ENCODE measurements around the gene NAT14.

NAT14 gene

DNA sequence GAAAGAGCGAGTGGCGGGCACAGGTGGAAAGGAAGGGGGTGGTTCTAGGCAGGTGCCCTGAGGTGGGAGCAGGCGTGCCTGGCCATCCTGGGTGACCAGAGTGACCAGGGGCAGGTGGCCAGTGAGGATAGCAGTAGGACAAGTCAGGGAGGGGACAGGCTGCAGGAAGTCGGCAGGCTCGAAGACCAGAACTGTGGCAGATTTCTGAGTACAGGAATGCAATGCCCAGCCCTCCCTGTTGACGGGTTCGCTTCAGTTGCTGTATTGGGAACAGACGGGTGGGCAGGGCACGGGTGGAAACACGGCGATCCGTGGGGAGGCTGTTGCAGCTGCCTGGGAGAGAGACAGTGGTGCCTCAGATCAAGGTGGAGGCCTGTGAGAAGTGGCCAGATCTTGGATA, 6.6 kb upstream of the NAT14 start:
- TF ChIP-seq, protein P1, sequence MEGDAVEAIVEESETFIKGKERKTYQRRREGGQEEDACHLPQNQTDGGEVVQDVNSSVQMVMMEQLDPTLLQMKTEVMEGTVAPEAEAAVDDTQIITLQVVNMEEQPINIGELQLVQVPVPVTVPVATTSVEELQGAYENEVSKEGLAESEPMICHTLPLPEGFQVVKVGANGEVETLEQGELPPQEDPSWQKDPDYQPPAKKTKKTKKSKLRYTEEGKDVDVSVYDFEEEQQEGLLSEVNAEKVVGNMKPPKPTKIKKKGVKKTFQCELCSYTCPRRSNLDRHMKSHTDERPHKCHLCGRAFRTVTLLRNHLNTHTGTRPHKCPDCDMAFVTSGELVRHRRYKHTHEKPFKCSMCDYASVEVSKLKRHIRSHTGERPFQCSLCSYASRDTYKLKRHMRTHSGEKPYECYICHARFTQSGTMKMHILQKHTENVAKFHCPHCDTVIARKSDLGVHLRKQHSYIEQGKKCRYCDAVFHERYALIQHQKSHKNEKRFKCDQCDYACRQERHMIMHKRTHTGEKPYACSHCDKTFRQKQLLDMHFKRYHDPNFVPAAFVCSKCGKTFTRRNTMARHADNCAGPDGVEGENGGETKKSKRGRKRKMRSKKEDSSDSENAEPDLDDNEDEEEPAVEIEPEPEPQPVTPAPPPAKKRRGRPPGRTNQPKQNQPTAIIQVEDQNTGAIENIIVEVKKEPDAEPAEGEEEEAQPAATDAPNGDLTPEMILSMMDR (IDR thresholded peaks at IDR 0.05; ENCODE audit: low read depth, low read length, missing control alignments), result no peak
- DNase-seq (ENCODE audit: extremely low read depth, low read depth), result no peak
- no peak overlapping the region for H3K4me3 ChIP-seq (replicated peaks; ENCODE audit: low read depth, low read length)

DNA sequence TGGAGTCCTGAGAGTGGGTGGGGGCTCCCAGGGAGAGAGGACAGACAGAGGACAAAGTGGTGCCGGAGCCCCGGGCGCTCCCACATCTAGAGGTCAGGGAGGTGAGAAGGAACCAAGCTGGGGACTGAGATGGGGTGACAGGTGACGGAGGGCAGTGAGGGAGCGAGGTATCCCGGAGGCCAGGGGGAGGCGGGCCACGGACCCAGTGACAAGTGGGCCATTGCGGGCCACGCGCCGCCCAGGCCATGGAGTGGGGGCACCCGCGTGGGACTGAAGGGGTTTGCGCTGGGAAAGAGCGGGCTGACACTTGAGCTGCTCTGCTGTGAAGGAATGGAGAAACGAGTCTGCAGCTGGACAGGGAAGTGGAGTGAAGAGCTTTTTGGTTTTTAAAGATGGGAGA, 5.9 kb upstream of the NAT14 start:
- no peak for DNase-seq (ENCODE audit: extremely low read depth, low read depth)
- TF ChIP-seq, protein P1 (IDR thresholded peaks at IDR 0.05; ENCODE audit: low read depth, low read length, missing control alignments), result no peak
- H3K4me3 ChIP-seq (replicated peaks; ENCODE audit: low read depth, low read length), result no peak overlapping the region

GRCh38 chr19:55479451-55480230, 5.3 kb upstream of the NAT14 start:
- no peak overlapping the region for H3K4me3 ChIP-seq (replicated peaks; ENCODE audit: low read depth, low read length)
- TF ChIP-seq, protein P1 (IDR thresholded peaks at IDR 0.05; ENCODE audit: low read depth, low read length, missing control alignments), result no peak
- DNase-seq (ENCODE audit: extremely low read depth, low read depth), result no peak

DNA sequence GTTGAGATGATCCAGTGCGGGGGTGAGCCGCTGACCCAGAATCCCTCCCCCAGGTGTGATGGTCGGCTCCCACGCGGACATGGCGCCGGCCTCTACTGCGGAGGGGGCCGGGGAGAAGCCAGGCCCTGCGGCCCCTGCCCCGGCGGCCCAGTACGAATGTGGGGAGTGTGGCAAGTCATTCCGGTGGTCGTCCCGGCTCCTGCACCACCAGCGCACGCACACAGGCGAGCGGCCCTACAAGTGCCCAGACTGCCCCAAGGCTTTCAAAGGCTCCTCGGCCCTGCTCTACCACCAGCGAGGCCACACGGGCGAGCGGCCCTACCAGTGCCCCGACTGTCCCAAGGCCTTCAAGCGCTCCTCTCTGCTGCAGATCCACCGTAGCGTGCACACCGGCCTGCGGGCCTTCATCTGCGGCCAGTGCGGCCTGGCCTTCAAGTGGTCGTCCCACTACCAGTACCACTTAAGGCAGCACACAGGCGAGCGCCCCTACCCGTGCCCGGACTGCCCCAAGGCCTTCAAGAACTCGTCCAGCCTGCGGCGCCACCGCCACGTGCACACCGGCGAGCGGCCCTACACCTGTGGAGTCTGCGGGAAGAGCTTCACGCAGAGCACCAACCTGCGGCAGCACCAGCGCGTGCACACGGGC, 3.7 kb upstream of the NAT14 start:
- H3K4me3 ChIP-seq (replicated peaks; ENCODE audit: low read depth, low read length), result no peak overlapping the region
- TF ChIP-seq, protein P1 (IDR thresholded peaks at IDR 0.05; ENCODE audit: low read depth, low read length, missing control alignments), result no peak
- DNase-seq (ENCODE audit: extremely low read depth, low read depth), result no peak

DNA sequence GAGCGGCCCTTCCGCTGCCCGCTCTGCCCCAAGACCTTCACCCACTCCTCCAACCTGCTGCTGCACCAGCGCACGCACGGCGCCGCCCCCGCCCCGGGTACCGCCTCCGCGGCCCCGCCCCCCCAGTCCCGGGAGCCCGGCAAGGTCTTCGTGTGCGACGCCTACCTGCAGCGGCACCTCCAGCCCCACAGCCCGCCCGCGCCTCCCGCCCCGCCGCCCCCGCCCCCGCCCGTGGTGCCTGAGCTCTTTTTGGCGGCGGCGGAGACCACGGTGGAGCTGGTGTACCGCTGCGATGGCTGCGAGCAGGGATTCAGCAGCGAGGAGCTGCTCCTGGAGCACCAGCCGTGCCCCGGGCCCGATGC, 3.2 kb upstream of the NAT14 start:
- TF ChIP-seq, protein P1 (IDR thresholded peaks at IDR 0.05; ENCODE audit: low read depth, low read length, missing control alignments), result no peak
- DNase-seq (ENCODE audit: extremely low read depth, low read depth), result no peak

DNA sequence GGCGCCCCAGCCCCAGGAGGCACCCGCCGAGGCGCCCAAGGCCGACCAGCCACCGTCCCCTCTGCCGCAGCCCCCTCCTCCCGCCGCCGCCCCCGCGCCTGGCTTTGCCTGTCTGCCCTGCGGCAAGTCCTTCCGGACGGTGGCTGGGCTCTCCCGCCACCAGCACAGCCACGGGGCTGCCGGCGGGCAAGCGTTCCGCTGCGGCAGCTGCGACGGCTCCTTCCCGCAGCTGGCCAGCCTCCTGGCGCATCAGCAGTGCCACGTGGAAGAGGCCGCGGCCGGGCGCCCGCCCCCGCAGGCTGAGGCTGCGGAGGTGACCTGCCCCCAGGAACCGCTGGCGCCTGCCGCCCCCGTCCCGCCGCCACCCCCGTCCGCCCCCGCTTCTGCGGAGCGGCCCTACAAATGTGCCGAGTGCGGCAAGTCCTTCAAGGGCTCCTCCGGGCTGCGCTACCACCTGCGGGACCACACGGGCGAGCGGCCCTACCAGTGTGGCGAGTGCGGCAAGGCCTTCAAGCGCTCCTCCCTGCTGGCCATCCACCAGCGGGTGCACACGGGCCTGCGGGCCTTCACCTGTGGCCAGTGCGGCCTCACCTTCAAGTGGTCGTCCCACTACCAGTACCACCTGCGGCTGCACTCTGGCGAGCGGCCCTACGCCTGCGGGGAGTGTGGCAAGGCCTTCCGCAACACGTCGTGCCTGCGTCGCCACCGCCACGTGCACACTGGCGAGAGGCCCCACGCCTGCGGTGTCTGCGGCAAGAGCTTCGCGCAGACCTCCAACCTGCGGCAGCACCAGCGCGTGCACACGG, 2.6 kb upstream of the NAT14 start:
- TF ChIP-seq, protein P1 (IDR thresholded peaks at IDR 0.05; ENCODE audit: low read depth, low read length, missing control alignments), result no peak
- no peak overlapping the region for H3K4me3 ChIP-seq (replicated peaks; ENCODE audit: low read depth, low read length)
- no peak for DNase-seq (ENCODE audit: extremely low read depth, low read depth)

More for the DNA sequence above, 3.2 kb upstream of the NAT14 start:
- H3K4me3 ChIP-seq (replicated peaks; ENCODE audit: low read depth, low read length), result no peak overlapping the region
